NCI-H1105 (cell line): ENCODE data around the gene LRRC8E.
"Not testable (repeated sequence)": the region's sequence is repeated elsewhere in the genome, so short reads cannot be mapped to it uniquely, and the experiment has no call there.

Experiments used
- DNase-seq: peaks from one replicate; lab custom pipeline; 2025; lab: John Stamatoyannopoulos, UW

Gene LRRC8E

DNA sequence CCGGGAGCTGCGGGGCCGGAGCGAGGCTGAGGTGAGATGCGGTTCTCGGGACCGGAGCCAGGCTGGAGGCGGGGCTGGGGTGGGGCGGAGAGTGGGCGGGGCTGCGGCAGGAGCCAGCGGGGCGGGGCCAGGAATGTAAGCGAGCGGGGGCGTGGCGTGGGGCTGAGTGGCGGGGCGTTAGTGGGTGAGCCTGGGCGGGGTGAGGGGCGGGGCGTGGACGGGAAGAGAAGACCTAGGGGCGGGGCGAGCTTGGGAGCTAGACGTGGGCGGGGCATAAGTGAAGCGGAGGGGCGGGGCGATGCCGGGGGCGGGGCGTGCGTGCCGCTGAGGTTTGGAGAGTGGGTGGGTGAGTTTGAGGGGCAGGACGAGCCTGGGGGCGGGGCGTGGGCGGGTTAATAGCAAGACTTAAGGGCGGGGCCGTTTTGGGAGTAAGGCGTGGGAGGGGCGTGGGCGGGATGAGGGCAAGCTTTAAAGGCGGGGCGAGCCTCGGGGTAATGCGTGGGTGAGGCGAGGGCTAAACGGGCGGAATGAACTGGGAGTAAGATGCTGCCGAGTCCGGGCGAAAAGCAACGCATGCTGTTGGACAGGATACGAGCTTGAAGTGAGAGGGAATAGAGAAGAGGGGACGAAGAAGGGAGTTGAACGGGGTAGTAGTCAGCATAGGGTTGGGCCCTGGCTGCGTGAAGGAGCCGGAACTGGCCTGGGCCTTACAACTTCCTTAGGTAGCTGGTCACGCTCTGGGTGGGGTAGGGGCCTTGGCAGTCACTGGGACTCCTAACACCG lies 32.4 kb downstream of the LRRC8E start:
- DNase-seq = peak; percentile 100

DNA sequence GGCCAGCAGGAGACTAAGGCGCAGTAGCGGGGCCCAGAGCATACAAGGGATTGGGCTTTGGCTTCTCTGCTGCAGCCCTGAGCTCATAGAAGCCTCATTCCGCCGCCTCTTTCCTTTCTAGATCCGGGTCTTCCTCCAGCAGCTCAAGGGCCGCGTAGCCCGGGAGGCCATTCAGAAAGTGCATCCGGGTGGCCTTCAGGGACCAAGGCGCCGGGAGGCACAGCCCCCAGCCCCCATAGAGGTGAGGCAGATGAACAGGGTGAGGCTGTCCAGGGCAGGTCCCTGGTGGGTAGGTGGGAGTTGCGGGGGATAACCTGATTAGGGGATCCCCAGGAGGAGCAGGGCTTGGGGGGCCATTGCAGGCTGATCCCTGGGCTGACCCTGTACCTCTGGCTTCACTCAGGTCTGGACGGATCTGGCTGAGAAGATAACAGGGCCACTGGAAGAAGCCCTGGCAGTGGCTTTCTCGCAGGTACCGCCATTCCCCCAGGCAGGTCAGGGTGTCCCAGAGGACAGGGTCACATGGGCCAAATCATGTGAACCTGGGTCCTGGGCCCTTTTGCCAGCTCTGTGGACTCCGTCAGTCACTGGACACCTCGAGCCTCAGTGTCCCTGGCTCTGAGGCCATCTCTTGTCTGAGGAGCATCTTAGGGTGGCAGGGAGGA lies 33.1 kb downstream of the LRRC8E start:
- peak; percentile 31 for DNase-seq

DNA sequence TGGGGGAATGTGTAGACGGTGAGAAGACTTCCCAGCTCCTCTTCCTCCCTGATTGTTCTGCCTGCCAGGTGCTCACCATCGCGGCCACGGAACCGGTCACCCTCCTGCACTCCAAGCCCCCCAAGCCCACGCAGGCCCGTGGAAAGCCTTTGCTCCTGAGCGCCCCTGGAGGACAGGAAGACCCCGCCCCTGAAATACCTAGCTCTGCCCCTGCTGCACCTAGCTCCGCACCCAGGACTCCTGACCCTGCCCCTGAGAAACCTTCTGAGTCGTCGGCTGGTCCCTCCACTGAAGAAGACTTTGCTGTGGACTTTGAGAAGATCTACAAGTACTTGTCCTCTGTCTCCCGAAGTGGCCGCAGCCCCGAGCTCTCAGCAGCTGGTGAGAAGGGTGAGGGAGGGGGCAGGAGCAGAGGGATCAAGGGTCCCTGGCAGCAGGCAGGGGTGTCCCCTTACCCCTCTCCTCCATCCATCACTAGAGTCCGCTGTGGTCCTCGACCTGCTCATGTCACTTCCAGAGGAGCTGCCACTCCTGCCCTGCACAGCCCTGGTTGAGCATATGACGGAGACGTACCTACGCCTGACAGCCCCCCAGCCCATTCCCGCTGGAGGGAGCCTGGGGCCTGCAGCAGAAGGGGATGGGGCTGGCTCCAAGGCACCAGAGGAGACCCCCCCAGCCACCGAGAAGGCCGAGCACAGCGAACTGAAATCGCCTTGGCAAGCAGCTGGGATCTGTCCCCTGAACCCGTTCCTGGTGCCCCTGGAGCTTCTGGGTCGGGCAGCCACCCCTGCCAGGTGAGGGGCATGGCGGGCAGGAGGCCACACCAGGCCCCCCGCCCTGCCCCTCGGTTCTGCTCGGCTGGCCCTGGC lies 33.9 kb downstream of the LRRC8E start:
- DNase-seq = no peak

GRCh38 chr19:7922836-7923195 lies 34.5 kb downstream of the LRRC8E start:
- DNase-seq = no peak

- DNase-seq = no peak
Observed at GRCh38 chr19:7923295-7924191, 35.2 kb downstream of the LRRC8E start.

DNA sequence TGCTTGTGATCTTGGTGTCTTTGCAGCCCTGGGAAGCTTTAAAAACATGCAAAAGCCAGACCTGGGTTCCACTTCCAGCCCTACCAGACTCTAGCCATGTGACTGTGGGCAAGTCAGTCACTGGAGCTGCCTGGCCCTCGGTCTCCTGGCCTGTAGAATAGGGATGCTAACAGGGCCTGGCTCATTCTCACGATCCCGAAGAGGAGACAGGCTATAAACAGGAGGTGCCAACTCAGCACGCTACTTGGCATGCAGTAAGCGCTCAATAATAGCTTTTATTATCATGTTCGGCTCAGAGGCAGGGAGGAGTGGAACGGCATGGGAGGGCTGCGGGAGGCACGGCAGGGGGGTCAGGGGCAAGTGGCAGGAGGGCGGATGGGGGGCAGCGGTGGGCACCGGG lies 35.9 kb downstream of the LRRC8E start:
- DNase-seq = no peak

GRCh38 chr19:7924651-7925170 lies 36.4 kb downstream of the LRRC8E start:
- DNase-seq = no peak

DNA sequence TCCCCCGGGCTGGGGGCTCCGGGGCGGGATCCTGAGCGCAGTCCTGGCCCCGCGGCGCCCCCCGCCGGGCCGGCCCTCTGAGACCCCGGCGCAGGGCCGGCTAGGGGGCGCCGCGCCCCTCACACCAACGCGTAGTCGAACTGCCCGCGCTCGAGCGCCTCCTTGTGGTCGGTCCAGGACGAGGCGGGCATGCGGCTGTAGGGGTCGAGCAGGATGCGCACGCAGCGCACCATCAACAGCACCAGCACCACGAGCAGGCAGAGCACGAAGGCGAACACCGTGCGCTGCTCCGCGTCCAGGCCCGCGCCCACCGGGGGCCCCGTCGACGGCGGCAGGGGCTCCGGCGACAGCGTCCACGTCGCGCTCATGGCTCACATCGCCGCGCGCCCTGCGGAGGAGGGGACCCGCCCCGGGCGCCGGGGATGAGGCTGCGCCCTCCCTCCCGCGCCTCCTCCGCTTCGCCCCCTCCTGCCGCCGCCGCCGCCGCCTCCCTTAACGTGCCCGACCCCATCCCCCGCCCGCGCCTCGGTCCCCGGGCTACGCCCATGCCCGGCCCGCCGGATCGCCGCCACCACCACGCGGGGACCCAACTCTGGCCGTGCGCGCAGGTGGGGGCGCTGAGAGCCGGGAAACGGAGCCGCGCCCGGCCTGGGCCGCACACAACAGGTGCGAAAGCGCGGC lies 37.0 kb downstream of the LRRC8E start:
- peak; percentile 79 for DNase-seq

DNA sequence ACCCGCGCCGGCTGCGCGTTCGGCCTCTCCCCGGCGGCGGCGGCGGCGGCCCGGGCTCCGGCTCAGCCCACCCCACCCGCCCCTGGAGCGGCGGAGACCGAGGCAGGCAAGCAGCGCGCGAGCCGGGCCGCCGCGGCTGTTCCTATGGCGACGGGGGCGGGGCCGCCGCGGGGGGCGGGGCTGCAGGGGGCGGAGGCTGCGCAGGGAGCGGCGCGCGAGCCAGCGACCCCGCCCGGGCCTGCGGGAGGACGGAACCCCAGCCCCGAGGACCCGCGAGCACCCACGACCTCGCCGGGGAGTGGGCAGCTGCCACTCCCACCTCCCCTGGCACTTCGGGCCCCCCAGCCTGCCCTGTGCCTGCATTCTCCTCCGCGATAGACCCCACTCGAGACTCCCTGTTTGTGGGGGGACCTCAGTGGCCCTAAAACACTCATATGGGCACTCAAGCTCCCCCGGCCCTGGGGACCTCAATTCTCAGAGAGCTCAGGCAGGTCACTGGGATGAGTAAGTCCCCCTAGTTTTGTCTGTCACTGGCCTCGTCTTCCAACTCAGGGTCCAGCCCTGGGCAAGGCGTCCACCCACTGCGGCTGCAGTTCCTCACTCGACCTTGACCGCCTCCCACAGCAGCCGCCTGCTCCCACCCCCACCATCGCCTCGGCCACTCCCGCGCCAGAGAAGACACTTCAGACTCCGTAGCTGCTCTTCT lies 37.9 kb downstream of the LRRC8E start, which contains the start of gene CTXN1:
Gene CTXN1, minus strand, starts transcription at position 115 of the 706 bp plus-strand sequence. CDS start 597 bp downstream, outside the sequence.
- DNase-seq = peak; percentile 43

DNA sequence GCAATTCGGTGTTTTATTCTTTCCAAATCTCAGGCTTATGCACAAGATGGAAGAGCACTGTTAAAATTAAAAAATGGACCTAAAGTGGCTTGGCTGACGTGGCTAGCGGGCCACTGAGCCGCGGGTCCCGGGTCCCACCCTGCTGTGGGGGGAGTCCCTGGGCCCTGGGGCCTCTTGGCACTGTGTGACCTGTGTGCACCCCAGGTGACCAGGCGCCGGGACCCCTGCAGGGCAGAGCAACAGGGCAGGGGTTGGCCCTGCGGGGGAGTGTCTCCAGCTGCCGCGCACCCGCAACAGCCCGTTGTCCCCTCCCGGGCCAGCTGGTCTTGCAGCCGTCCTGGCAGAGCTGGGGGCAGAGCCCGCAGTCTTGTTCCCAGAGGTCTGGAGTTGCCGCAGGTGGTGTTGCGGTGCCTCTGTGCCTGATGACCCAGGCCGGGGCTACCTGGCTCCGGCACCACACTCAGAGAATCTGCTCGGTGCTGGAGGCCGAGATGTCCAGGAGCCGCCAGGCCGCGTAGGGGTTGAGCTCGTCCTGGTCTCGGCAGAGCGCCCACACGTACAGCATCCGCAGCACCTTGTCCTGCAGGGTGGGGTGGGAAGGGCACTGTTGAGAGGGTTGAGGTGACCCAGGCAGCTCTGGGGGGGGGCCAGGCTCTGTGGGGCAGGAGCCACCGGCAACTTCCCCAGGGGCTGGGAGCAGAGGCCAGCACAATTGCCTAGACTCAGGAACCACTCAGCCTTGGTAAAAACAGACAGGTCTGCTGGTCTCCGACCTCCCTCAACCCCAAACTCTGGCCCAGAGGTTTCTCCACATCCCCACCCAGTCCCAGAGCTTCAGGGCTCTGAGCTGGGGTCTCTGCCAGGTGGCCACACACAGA lies 38.7 kb downstream of the LRRC8E start:
- DNase-seq = no peak

DNA sequence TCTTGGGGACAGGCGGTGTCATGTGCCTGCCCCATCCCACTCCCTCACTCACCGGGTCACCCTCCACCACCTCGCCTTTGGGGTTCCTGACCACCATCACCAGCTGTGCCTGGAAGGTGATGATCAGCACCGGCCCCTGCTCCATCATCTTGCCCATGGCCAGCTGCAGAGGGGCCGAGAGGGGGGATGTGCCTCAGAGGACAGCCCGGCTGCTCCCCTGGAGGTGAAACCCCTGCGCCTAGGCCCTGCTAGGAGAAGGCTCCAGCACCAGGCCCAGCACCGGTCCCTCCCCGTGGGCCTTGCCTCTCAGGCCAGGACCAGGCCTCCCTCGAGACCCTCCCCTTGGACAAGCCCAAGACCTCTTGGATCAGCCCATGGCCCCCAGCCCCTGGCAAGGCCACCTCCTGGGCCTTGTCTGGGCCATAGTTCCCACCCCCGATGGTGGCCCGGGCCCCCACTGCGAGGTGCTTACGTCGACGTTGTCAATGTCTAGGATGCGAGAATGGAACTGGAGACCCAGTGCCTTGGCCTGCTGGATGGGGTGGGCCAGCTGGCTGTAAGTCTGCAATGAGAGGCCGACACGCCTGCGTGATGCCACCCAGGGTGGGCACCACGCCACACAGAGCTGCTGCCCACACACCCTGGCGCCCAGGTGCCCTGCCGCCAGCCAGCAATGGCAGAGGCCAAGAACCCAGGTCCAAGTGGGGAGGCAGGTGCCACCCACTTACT lies 39.5 kb downstream of the LRRC8E start:
- no peak for DNase-seq

- no peak for DNase-seq
Observed at GRCh38 chr19:7928334-7928706, 40.0 kb downstream of the LRRC8E start.

- DNase-seq = peak; percentile 59
Observed at GRCh38 chr19:7928741-7929701, 40.7 kb downstream of the LRRC8E start.

GRCh38 chr19:7930030-7930429 lies 41.7 kb downstream of the LRRC8E start:
- DNase-seq = not testable (repeated sequence)

- no peak for DNase-seq
Observed at GRCh38 chr19:7930765-7931164, 42.5 kb downstream of the LRRC8E start.

- no peak for DNase-seq
Observed at GRCh38 chr19:7931221-7932061, 43.1 kb downstream of the LRRC8E start.
